ENCODE data around the gene ZNF385A. TPM values are rescaled to one million over a fixed set of nuclear protein-coding genes. Genes with fewer than 3 reads are reported as not detected.
A peak's percentile ranks its signal among the peaks of the same experiment; 100 is the strongest.

ZNF385A gene
- total and polyA plus RNA-seq, 9 of the 15 experiments (the other 6 are each of a cell fraction or from before 2014, with no cell fraction given) = 1.0 to 111 (median 7.7) TPM

DNA sequence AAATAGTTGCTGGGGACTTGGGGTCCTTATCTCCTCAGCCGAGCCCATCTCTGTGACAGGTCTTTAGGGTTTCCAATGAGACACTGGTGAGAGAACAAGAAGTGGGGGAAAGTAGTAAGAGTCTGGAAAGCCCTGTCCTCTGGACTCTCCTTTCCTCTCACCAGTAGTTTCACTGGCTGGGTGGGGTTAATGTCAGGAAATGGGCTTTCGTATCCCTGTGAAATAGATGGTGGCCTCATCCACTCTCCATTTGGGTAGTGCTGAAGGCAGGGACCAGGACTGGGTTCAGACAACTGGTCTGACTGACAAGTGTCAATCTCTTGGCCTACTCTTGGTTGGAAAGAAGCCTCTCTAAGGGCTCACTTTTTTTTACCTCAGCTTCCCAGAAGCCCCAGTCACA is 7.5 kb downstream of the ZNF385A start:
- H3K9me3 ChIP-seq (replicated peaks; ENCODE audit: control insufficient read depth, insufficient read depth, low read depth, low read length) = no peaks in the 10 kb centered on the region
- ChIA-PET POLR2A (no interaction called here), CTCF (ENCODE audit: low intra/inter-chr PET ratio) (no interaction called here)
- no peaks in the 10 kb centered on the region for H3K27me3 ChIP-seq (ENCODE audit: control insufficient read depth in 2 of 2, insufficient read depth in 2 of 2, low read length in 2 of 2)
- peaks cover 90% of the 10 kb centered on the region for H3K36me3 ChIP-seq (ENCODE audit: control insufficient read depth, insufficient read depth, low read length)
- no TSS peak for BruUV-seq (replicated peaks)
- intact Hi-C loops (cut with micrococcal nuclease) = no loop called here
- no peak overlapping the region; the same call in 1 of the 2 replicates for H3K4me2 ChIP-seq (ENCODE audit: insufficient read depth, low read length)
- DNase-seq (ENCODE audit: extremely low read depth in 1 of 4, low spot score in 3 of 4) = peak in 1 of 4 experiments; percentile 55
- in situ Hi-C loops (cut with MboI) = no loop called here
- peaks cover 48% of the 10 kb centered on the region for H3K79me2 ChIP-seq (ENCODE audit: control insufficient read depth, insufficient read depth, low read length)
- no peak overlapping the region for H3K4me3 ChIP-seq
- peaks cover 40 to 47% of the 10 kb centered on the region in 2 experiments; a peak in 4 of 5 replicates for H3K4me1 ChIP-seq (replicated peaks in 1 of 2; ENCODE audit: control insufficient read depth in 2 of 2, insufficient read depth in 2 of 2, low read length in 2 of 2)
- WGBS (ENCODE audit: insufficient coverage, low coverage, missing lambda C conversion rate) = 37% methylated on average over 2 of the region's 2 CpGs
- no peak for ATAC-seq
- H3K27ac ChIP-seq (ENCODE audit: extremely low read depth, low read depth, low read length) = no peak overlapping the region
- H3K9ac ChIP-seq (ENCODE audit: insufficient read depth in 1 of 2, low read depth in 2 of 2, low read length in 2 of 2) = no peak overlapping the region; a peak in 1 of 4 replicates
- peak; percentile 40 for FAIRE-seq
- no peak overlapping the region for H2AFZ ChIP-seq (ENCODE audit: low read depth, low read length)
- H3K9me1 ChIP-seq (ENCODE audit: control insufficient read depth, insufficient read depth, low read length) = peaks cover 8% of the 10 kb centered on the region
- peaks cover 12% of the 10 kb centered on the region for H4K20me1 ChIP-seq (replicated peaks; ENCODE audit: control insufficient read depth, insufficient read depth, low read length)
- TF ChIP-seq ZNF431 (CRISPR knock-in tag; IDR thresholded peaks at IDR 0.05) (no peak), MTA2 (IDR thresholded peaks at IDR 0.05; ENCODE audit: low read depth) (no peak), SLC30A9 (CRISPR knock-in tag; IDR thresholded peaks at IDR 0.05) (no peak), EWSR1 (IDR thresholded peaks at IDR 0.05; ENCODE audit: borderline replicate concordance, low read depth, partially characterized antibody) (no peak), ZNF717 (CRISPR knock-in tag; IDR thresholded peaks at IDR 0.05) (no peak), ZNF384 (IDR thresholded peaks at IDR 0.05; ENCODE audit: low read depth, low read length) (no peak)
- TF ChIP-seq, protein P1, sequence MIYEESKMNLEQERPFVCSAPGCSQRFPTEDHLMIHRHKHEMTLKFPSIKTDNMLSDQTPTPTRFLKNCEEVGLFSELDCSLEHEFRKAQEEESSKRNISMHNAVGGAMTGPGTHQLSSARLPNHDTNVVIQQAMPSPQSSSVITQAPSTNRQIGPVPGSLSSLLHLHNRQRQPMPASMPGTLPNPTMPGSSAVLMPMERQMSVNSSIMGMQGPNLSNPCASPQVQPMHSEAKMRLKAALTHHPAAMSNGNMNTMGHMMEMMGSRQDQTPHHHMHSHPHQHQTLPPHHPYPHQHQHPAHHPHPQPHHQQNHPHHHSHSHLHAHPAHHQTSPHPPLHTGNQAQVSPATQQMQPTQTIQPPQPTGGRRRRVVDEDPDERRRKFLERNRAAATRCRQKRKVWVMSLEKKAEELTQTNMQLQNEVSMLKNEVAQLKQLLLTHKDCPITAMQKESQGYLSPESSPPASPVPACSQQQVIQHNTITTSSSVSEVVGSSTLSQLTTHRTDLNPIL (CRISPR knock-in tag; IDR thresholded peaks at IDR 0.05) = no peak
- TF ChIP-seq, protein P2, sequence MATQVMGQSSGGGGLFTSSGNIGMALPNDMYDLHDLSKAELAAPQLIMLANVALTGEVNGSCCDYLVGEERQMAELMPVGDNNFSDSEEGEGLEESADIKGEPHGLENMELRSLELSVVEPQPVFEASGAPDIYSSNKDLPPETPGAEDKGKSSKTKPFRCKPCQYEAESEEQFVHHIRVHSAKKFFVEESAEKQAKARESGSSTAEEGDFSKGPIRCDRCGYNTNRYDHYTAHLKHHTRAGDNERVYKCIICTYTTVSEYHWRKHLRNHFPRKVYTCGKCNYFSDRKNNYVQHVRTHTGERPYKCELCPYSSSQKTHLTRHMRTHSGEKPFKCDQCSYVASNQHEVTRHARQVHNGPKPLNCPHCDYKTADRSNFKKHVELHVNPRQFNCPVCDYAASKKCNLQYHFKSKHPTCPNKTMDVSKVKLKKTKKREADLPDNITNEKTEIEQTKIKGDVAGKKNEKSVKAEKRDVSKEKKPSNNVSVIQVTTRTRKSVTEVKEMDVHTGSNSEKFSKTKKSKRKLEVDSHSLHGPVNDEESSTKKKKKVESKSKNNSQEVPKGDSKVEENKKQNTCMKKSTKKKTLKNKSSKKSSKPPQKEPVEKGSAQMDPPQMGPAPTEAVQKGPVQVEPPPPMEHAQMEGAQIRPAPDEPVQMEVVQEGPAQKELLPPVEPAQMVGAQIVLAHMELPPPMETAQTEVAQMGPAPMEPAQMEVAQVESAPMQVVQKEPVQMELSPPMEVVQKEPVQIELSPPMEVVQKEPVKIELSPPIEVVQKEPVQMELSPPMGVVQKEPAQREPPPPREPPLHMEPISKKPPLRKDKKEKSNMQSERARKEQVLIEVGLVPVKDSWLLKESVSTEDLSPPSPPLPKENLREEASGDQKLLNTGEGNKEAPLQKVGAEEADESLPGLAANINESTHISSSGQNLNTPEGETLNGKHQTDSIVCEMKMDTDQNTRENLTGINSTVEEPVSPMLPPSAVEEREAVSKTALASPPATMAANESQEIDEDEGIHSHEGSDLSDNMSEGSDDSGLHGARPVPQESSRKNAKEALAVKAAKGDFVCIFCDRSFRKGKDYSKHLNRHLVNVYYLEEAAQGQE (IDR thresholded peaks at IDR 0.05; ENCODE audit: borderline replicate concordance) = peak; percentile 68
- TF ChIP-seq, protein P2 (CRISPR knock-in tag; IDR thresholded peaks at IDR 0.05; ENCODE audit: low read depth) = no peak
- TF ChIP-seq, protein P3, sequence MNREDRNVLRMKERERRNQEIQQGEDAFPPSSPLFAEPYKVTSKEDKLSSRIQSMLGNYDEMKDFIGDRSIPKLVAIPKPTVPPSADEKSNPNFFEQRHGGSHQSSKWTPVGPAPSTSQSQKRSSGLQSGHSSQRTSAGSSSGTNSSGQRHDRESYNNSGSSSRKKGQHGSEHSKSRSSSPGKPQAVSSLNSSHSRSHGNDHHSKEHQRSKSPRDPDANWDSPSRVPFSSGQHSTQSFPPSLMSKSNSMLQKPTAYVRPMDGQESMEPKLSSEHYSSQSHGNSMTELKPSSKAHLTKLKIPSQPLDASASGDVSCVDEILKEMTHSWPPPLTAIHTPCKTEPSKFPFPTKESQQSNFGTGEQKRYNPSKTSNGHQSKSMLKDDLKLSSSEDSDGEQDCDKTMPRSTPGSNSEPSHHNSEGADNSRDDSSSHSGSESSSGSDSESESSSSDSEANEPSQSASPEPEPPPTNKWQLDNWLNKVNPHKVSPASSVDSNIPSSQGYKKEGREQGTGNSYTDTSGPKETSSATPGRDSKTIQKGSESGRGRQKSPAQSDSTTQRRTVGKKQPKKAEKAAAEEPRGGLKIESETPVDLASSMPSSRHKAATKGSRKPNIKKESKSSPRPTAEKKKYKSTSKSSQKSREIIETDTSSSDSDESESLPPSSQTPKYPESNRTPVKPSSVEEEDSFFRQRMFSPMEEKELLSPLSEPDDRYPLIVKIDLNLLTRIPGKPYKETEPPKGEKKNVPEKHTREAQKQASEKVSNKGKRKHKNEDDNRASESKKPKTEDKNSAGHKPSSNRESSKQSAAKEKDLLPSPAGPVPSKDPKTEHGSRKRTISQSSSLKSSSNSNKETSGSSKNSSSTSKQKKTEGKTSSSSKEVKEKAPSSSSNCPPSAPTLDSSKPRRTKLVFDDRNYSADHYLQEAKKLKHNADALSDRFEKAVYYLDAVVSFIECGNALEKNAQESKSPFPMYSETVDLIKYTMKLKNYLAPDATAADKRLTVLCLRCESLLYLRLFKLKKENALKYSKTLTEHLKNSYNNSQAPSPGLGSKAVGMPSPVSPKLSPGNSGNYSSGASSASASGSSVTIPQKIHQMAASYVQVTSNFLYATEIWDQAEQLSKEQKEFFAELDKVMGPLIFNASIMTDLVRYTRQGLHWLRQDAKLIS (CRISPR knock-in tag; IDR thresholded peaks at IDR 0.05) = no peak
